CD8-positive, alpha-beta memory T cell (primary cell): ENCODE measurements around the gene IL3. TPM values are rescaled to one million over a fixed set of nuclear protein-coding genes. Genes with fewer than 3 reads are reported as not detected.

Source experiments
- CTCF ChIA-PET: fragments of 350-600 bp; sonication (Branson Sonifier 250); formaldehyde crosslinking; loops from one replicate; lab custom pipeline; 2021; ENCODE audit warnings: antibody characterized with exemption; lab: Charles Lee
- POLR2A ChIA-PET: fragments of 350-600 bp; sonication (Branson Sonifier 250); formaldehyde crosslinking; loops from one replicate; lab custom pipeline; 2021; ENCODE audit warnings: antibody characterized with exemption; lab: Charles Lee
- DNase-seq, 5 donors: peaks; one replicate each; pipeline versions ENCODE4 v3.0.0 to v3.0.0-alpha.2; 2020 to 2022; ENCODE audit warnings: mixed read lengths in 1 of 5
- H3K27ac ChIP-seq: one replicate; pipeline ENCODE4 v1.7.0; 2013; ENCODE audit warnings: low read depth, mild to moderate bottlenecking, low read length, moderate library complexity
- H3K27me3 ChIP-seq: 2 replicates; pipeline ENCODE4 v1.7.0; 2013; ENCODE audit warnings: low read length, mild to moderate bottlenecking; ENCODE audit not compliant: insufficient read depth, poor library complexity, severe bottlenecking
- H3K36me3 ChIP-seq: 2 replicates; pipeline ENCODE4 v1.7.0; 2013; ENCODE audit warnings: mild to moderate bottlenecking, low read length, moderate library complexity; ENCODE audit not compliant: insufficient read depth
- H3K4me1 ChIP-seq: 2 replicates; pipeline ENCODE4 v1.7.0; 2013; ENCODE audit warnings: mild to moderate bottlenecking, low read length, moderate library complexity; ENCODE audit not compliant: insufficient read depth
- H3K4me3 ChIP-seq: 2 replicates; pipeline ENCODE4 v1.7.0; 2013; ENCODE audit warnings: mild to moderate bottlenecking, low read length
- H3K9me3 ChIP-seq: 2 replicates; pipeline ENCODE4 v1.7.0; 2013; ENCODE audit warnings: mild to moderate bottlenecking, low read length
- H3K27ac Mint-ChIP-seq, 8 donors: one replicate each; pipeline ENCODE4 v1.8.0; 2020 to 2021; ENCODE audit warnings: mixed read lengths in 8 of 8, mild to moderate bottlenecking in 6 of 8, inconsistent platforms in 3 of 8, moderate library complexity in 3 of 8
- H3K27me3 Mint-ChIP-seq, 2 donors: one replicate each; pipeline ENCODE4 v1.8.0; 2020 to 2021; ENCODE audit warnings: mixed read lengths in 2 of 2, mild to moderate bottlenecking in 1 of 2, moderate library complexity in 1 of 2
- H3K36me3 Mint-ChIP-seq, 3 donors: one replicate each; pipeline ENCODE4 v1.8.0; 2020 to 2021; ENCODE audit warnings: mixed read lengths in 3 of 3, inconsistent platforms in 1 of 3, mild to moderate bottlenecking in 1 of 3
- H3K4me1 Mint-ChIP-seq, 3 donors: one replicate each; pipeline ENCODE4 v1.8.0; 2020 to 2021; ENCODE audit warnings: mixed read lengths in 3 of 3, inconsistent platforms in 1 of 3, mild to moderate bottlenecking in 1 of 3
- H3K4me3 Mint-ChIP-seq, 7 donors: one replicate each; pipeline ENCODE4 v1.8.0; 2020 to 2021; ENCODE audit warnings: mixed read lengths in 7 of 7, mild to moderate bottlenecking in 6 of 7, moderate library complexity in 4 of 7, inconsistent platforms in 2 of 7
- H3K9me3 Mint-ChIP-seq, 5 donors: one replicate each; pipeline ENCODE4 v1.8.0; 2020 to 2022; ENCODE audit warnings: mixed read lengths in 5 of 5, mild to moderate bottlenecking in 3 of 5, moderate library complexity in 2 of 5, inconsistent platforms in 1 of 5
- polyA plus RNA-seq: library from polyadenylated mRNA; unstranded; fragments of 300-500 nt; fragmentation: Illumina TruSeq; gene quantifications from one replicate; pipeline ENCODE4 v1.2.3, GENCODE V29; 2021
- total RNA-seq, 2 experiments: library from RNA; stranded (reverse); gene quantifications; one replicate each; pipeline ENCODE4 v1.2.3, GENCODE V29; 2021

The IL3 gene, protein sequence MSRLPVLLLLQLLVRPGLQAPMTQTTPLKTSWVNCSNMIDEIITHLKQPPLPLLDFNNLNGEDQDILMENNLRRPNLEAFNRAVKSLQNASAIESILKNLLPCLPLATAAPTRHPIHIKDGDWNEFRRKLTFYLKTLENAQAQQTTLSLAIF
- total RNA-seq (10 to 100 TPM; 69.7 to 71.9 TPM), polyA plus RNA-seq (not detected)

DNA sequence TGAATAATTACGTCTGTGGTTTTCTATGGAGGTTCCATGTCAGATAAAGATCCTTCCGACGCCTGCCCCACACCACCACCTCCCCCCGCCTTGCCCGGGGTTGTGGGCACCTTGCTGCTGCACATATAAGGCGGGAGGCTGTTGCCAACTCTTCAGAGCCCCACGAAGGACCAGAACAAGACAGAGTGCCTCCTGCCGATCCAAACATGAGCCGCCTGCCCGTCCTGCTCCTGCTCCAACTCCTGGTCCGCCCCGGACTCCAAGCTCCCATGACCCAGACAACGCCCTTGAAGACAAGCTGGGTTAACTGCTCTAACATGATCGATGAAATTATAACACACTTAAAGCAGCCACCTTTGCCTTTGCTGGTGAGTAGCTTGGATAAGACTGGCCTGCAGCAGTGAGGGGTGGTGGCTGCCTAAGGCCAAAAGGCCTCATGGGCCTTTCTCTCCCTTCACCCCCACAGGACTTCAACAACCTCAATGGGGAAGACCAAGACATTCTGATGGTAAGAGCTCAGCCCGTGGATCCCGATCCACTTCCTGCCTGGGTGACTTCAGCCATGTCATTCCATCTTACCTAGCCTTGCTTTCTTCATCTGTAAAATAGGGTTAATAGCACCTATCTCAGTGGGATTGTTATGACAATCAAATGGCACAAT is at the start of gene IL3:
Gene IL3 (plus strand): TSS at position 155 of the 661 bp plus-strand sequence. CDS start 52 bp downstream, at position 207.
- Mint-ChIP-seq H3K4me1 (peaks cover 49 to 59% (median 58%) of the 10 kb centered on the region in 3 donors), H3K27me3 (peaks cover 0 to 2% of the 10 kb centered on the region in 2 donors), H3K36me3 (no peaks in the 10 kb centered on the region), H3K9me3 (no peaks in the 10 kb centered on the region), H3K27ac (peak within 1 kb of the TSS in 7 of 8 donors; percentile 35 to 94 (median 65)), H3K4me3 (peak within 1 kb of the TSS in 1 of 7 donors; percentile 44)
- Histone ChIP-seq H3K4me1 (peaks cover 31% of the 10 kb centered on the region), H3K27me3 (no peaks in the 10 kb centered on the region), H3K4me3 (no peak within 1 kb of the TSS), H3K36me3 (no peaks in the 10 kb centered on the region), H3K27ac (no peak within 1 kb of the TSS), H3K9me3 (no peaks in the 10 kb centered on the region)
- ChIA-PET CTCF (interaction anchor here (0.9 to 6.6 kb wide), 4 partner anchors 20 to 471 kb away, joined by 3 to 46 read pairs (median 3); partner anchors contain the start of gene SLC22A5), POLR2A (no interaction called here)
- DNase-seq: no peak

DNA sequence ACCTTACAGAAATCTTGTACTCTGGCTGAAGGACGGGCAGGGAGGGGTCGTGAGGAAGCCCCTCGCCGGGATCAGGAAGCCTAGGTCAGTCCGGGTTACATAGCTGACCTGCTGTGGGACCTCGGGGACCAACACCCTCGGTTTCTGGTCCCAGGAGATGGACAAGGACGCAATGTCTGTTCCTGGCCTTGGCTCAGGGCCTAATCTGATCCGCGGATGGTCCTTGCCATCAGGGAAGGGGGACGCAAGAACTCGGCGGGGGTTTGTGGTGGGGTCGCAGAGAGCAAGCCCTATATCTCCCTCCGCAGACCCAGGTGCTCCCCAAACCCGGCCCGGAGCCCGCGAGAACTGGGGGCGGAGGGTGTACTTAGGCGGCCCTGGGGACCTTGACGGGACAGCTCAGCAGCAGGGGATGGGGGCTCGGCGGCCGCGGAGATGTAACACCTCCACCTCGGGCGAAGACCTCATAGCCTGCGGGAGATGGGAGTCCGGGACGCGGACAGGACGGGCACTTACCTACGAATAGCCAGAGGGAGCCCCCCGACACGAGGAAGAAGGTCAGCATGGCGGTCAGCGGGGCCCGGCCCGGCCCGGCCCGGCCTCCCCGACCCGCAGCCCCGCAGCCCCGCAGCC is 49.4 kb upstream of the IL3 start:
- Histone ChIP-seq H3K27ac (no peak overlapping the region), H3K36me3 (no peaks in the 10 kb centered on the region), H3K4me3 (peak overlapping the region; percentile 27), H3K27me3 (peaks cover 3% of the 10 kb centered on the region), H3K9me3 (no peaks in the 10 kb centered on the region), H3K4me1 (peaks cover 11% of the 10 kb centered on the region)
- H3K27ac Mint-ChIP-seq: peak overlapping the region in 5 of 8 donors; percentile 7 to 89 (median 57)
- DNase-seq: no peak
- no peaks in the 10 kb centered on the region for H3K9me3 Mint-ChIP-seq
- H3K27me3 Mint-ChIP-seq: peaks cover 9 to 22% of the 10 kb centered on the region in 2 donors
- H3K4me3 Mint-ChIP-seq: peak overlapping the region; percentile 75 to 92 (median 79)
- CTCF ChIA-PET: interaction anchor here (1.0 to 13.3 kb wide), 5 partner anchors 12 to 487 kb away, joined by 3 to 157 read pairs (median 4); no protein-coding TSS in a partner anchor
- peaks cover 22 to 34% (median 33%) of the 10 kb centered on the region in 3 donors for H3K4me1 Mint-ChIP-seq
- POLR2A ChIA-PET: interaction anchor here (0.6 to 1.1 kb wide), 2 partner anchors 10 to 464 kb away, joined by 3 to 5 read pairs; no protein-coding TSS in a partner anchor
- H3K36me3 Mint-ChIP-seq: no peaks in the 10 kb centered on the region

DNA sequence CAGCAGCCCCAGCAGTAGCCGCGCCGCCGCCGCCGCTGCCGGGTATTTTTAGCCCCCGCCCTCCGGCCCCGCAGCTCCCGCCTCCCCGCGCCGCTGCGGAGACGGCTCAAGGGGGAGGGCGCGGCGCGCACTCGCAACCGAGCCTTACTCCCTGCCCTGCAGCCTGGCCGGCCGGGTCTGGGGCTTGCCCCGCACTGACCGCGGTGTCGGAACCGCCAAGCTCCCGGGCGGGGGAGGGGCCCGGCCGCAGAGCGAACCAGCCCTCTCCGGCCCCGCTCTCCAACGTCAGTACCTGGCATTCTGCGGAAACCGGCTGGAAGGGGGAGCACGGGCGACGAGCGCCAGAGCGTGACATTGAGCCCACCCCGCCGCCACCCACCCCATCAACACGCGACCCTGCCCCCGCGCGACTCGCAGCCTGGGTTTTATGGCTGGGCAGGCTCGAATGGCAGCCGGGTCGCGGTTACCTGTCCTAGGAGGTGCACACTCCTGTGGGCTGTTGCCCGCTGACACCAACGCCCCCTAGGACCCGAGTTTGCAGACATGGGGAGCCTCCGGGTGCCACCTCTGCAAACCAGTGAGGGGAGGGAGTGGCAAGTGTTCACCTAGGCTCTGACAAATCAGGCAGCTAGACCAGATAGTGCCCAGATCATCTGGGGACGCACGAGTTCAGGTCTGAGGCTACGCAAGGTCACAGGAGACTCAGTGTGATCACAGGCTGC is 48.7 kb upstream of the IL3 start, which contains the start of gene ACSL6:
Gene ACSL6 (minus strand): TSS at position 37 of the 722 bp plus-strand sequence. CDS start 105 bp downstream, outside the sequence.
- peak within 1 kb of the TSS in 7 of 8 donors; percentile 57 to 92 (median 73) for H3K27ac Mint-ChIP-seq
- no peak within 1 kb of the TSS for H3K27ac ChIP-seq
- peaks cover 3% of the 10 kb centered on the region for H3K27me3 ChIP-seq
- H3K4me1 ChIP-seq: peaks cover 11% of the 10 kb centered on the region
- no peaks in the 10 kb centered on the region for H3K9me3 ChIP-seq
- POLR2A ChIA-PET: interaction anchor here (0.6 to 1.1 kb wide), 2 partner anchors 11 to 465 kb away, joined by 3 to 5 read pairs; no protein-coding TSS in a partner anchor
- H3K4me3 Mint-ChIP-seq: peak within 1 kb of the TSS; percentile 75 to 92 (median 79)
- peaks cover 9 to 22% of the 10 kb centered on the region in 2 donors for H3K27me3 Mint-ChIP-seq
- CTCF ChIA-PET: interaction anchor here (1.0 to 13.3 kb wide), 6 partner anchors 12 to 485 kb away, joined by 3 to 157 read pairs (median 5); no protein-coding TSS in a partner anchor
- H3K4me3 ChIP-seq: peak within 1 kb of the TSS; percentile 28
- no peaks in the 10 kb centered on the region for H3K9me3 Mint-ChIP-seq
- peaks cover 28 to 41% (median 40%) of the 10 kb centered on the region in 3 donors for H3K4me1 Mint-ChIP-seq
- no peaks in the 10 kb centered on the region for H3K36me3 Mint-ChIP-seq
- no peaks in the 10 kb centered on the region for H3K36me3 ChIP-seq
- DNase-seq: peak; percentile 28 to 66 (median 47)

DNA sequence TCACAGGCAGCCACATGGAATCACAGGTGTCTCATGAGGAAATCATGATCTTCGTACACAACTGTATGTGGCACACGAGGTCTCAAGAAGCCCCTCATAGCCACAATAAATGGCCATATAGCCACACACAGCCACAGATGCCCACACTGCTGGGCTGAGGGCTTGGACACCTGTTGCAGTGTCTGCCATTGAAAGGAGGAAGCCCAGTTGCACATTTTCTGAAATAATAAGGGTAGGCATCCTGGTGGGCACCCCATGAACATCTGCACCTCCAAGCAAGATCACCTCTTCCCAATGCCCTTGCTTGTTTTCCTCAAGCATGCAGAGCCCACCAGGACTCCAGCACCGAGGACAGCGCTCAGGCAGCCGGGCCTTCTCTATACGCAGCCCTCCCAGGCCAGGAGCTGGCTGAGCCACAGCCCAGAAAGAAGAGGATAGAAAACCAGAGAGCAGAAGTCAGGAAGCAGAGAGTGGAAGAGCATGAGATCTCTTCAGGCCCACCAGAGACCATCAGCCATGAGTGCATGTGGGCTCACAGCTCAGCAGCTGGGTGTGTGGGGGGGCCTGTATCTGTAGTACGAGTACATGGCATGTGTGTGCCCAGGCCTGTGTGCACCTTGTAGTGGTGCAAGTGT is 48.0 kb upstream of the IL3 start:
- Histone ChIP-seq H3K4me3 (no peak overlapping the region), H3K27me3 (peaks cover 3% of the 10 kb centered on the region), H3K4me1 (peaks cover 14% of the 10 kb centered on the region), H3K36me3 (no peaks in the 10 kb centered on the region), H3K9me3 (no peaks in the 10 kb centered on the region), H3K27ac (no peak overlapping the region)
- peak overlapping the region; percentile 74 to 89 (median 78) for H3K4me3 Mint-ChIP-seq
- H3K27me3 Mint-ChIP-seq: peaks cover 9 to 22% of the 10 kb centered on the region in 2 donors
- H3K4me1 Mint-ChIP-seq: peaks cover 35 to 45% (median 44%) of the 10 kb centered on the region in 3 donors
- H3K36me3 Mint-ChIP-seq: no peaks in the 10 kb centered on the region
- DNase-seq: no peak
- POLR2A ChIA-PET: no interaction called here
- H3K9me3 Mint-ChIP-seq: no peaks in the 10 kb centered on the region
- H3K27ac Mint-ChIP-seq: peak overlapping the region in 6 of 8 donors; percentile 32 to 77 (median 58)
- CTCF ChIA-PET: interaction anchor here (1.0 to 1.8 kb wide), 3 partner anchors 51 to 423 kb away, joined by 4 to 7 read pairs (median 6); no protein-coding TSS in a partner anchor

DNA sequence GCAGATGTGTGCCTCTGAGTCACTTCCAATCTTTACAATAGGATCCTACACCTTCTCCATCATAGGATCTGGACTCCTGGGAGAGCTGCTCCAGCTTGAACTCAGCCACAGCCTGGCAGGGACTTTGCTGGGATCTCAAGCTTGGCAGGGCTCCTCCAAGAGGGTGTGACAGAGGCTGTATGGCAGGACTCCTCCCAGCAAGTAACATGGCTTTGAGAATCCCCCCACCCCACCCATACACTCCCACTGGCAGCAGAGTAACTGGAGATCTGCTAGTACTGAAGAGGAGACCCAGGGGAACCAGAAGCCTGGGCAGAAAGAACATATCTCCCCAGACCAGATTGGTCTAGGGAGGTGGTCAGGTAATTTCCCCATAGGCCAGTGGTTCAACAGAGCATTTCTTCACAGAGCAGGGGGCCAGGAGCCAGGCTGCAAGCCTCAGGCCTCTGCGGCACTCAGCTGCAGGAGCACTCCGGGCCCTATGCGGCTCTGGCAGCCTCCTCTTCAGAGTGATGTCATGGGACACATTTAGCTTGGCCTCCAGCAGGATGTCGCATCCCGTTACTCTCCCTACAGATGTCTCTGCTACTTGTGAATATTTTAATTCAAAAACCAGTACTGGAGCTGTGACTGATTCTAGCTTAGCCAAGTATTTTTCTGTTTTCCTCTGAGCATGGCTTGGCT is 47.3 kb upstream of the IL3 start:
- no peaks in the 10 kb centered on the region for H3K9me3 Mint-ChIP-seq
- no peak overlapping the region for H3K4me3 ChIP-seq
- H3K27ac ChIP-seq: no peak overlapping the region
- peaks cover 20% of the 10 kb centered on the region for H3K4me1 ChIP-seq
- peaks cover 3% of the 10 kb centered on the region for H3K27me3 ChIP-seq
- peak overlapping the region in 3 of 8 donors; percentile 23 to 47 (median 45) for H3K27ac Mint-ChIP-seq
- peaks cover 7 to 22% of the 10 kb centered on the region in 2 donors for H3K27me3 Mint-ChIP-seq
- peak overlapping the region in 4 of 7 donors; percentile 45 to 79 (median 62) for H3K4me3 Mint-ChIP-seq
- H3K4me1 Mint-ChIP-seq: peaks cover 36 to 45% (median 44%) of the 10 kb centered on the region in 3 donors
- ChIA-PET POLR2A (no interaction called here), CTCF (interaction anchor here (1.8 kb wide), 1 partner anchor 424 kb away, joined by 6 read pairs; no protein-coding TSS in a partner anchor)
- no peaks in the 10 kb centered on the region for H3K36me3 Mint-ChIP-seq
- no peaks in the 10 kb centered on the region for H3K36me3 ChIP-seq
- no peaks in the 10 kb centered on the region for H3K9me3 ChIP-seq
- DNase-seq: no peak

DNA sequence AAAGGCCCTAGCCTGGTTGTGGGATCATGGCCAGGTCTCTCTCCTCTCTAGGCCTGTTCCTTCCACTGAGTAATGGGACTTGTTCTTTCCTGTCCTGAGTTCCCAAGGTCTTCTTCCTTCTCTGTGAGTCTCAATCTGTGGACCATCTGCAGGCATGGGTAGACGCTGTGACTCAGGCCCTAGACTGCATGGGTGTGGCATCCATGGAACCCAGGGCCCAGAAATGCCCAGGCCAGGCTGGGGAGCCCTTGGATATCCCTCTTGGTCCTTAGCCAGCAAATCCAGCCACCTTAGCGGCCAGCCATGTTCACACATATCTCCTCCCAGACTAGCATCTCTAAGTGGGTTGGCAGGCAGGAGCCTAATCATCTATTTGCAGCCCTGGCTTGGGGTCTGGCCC is 46.7 kb upstream of the IL3 start:
- Histone ChIP-seq H3K9me3 (no peaks in the 10 kb centered on the region), H3K36me3 (no peaks in the 10 kb centered on the region), H3K4me1 (peaks cover 24% of the 10 kb centered on the region), H3K27me3 (peaks cover 3% of the 10 kb centered on the region), H3K27ac (no peak overlapping the region), H3K4me3 (no peak overlapping the region)
- Mint-ChIP-seq H3K27ac (peak overlapping the region in 4 of 8 donors; percentile 8 to 47 (median 30)), H3K4me3 (peak overlapping the region in 5 of 7 donors; percentile 7 to 58 (median 45)), H3K27me3 (peaks cover 7 to 22% of the 10 kb centered on the region in 2 donors), H3K4me1 (peaks cover 39 to 45% (median 43%) of the 10 kb centered on the region in 3 donors), H3K9me3 (no peaks in the 10 kb centered on the region), H3K36me3 (no peaks in the 10 kb centered on the region)
- POLR2A ChIA-PET: no interaction called here
- no peak for DNase-seq
- CTCF ChIA-PET: interaction anchor here (1.8 kb wide), 1 partner anchor 424 kb away, joined by 6 read pairs; no protein-coding TSS in a partner anchor
